Endothelial cell of umbilical vein (primary cell): Measurements from ENCODE around the gene SH3RF3. TPM values are rescaled to one million over a fixed set of nuclear protein-coding genes. Genes with fewer than 3 reads are reported as not detected.

ENCODE experiments used
- BruUV-seq: library from RNA; stranded (reverse); fragments of 400-500 nt; replicated peaks from 2 replicates; lab custom pipeline; 2021; lab: Mats Ljungman, UMichigan
- CTCF ChIA-PET: fragments of 300-600, 350-600 bp; sonication (Branson Sonifier 250); formaldehyde crosslinking; loops from one replicate; lab custom pipeline; 2021; ENCODE audit warnings: antibody characterized with exemption, inconsistent platforms; lab: Charles Lee
- POLR2A ChIA-PET: fragments of 300-600, 350-600 bp; sonication (Branson Sonifier 250); formaldehyde crosslinking; loops from one replicate; lab custom pipeline; 2021; ENCODE audit warnings: antibody characterized with exemption, inconsistent platforms; lab: Charles Lee
- DNase-seq: peaks from one replicate; pipeline ENCODE4 v3.0.0-alpha.2; 2011; ENCODE audit warnings: low read depth, low spot score
- FAIRE-seq: peaks from 2 replicates; lab custom pipeline; 2011; peaks lifted over from hg19 to GRCh38; lab: Jason Lieb, UNC
- H2AFZ ChIP-seq: 2 replicates; pipeline ENCODE4 v1.6.0; 2012; ENCODE audit warnings: low read depth, low read length, control low read depth, inconsistent platforms
- H3K27ac ChIP-seq: 2 replicates; pipeline ENCODE4 v1.5.1; 2011; ENCODE audit warnings: low read depth, mild to moderate bottlenecking, control low read depth, low read length, moderate library complexity; ENCODE audit not compliant: insufficient read depth
- H3K27me3 ChIP-seq, 2 experiments: 2 replicates each; pipeline versions ENCODE4 v1.6.0 to v1.6.1; 2011; ENCODE audit warnings: low read length in 2 of 2, mixed read lengths in 1 of 2; ENCODE audit not compliant: control insufficient read depth in 2 of 2, insufficient read depth in 2 of 2
- H3K36me3 ChIP-seq, 2 experiments: 2 replicates in 1 of 2; 3 replicates in 1 of 2; pipeline ENCODE4 v1.5.1; 2011; ENCODE audit warnings: low read length in 2 of 2, mild to moderate bottlenecking in 1 of 2, moderate library complexity in 1 of 2; ENCODE audit not compliant: control insufficient read depth in 2 of 2, insufficient read depth in 2 of 2; ENCODE audit errors: extremely low read depth in 1 of 2
- H3K4me1 ChIP-seq: 3 replicates; pipeline ENCODE4 v1.5.1; 2011; ENCODE audit warnings: mild to moderate bottlenecking, low read length; ENCODE audit not compliant: control insufficient read depth, insufficient read depth; ENCODE audit errors: extremely low read depth
- H3K4me2 ChIP-seq: 2 replicates; pipeline ENCODE4 v1.6.1; 2011; ENCODE audit warnings: low read length, control low read depth, mixed read lengths; ENCODE audit not compliant: insufficient read depth
- H3K4me3 ChIP-seq, 3 experiments: fragments of 200-600 bp in 1 of 3; sonication (generic), shearing (Covaris generic) in 1 of 3; replicated peaks in 1 of 3; 2 replicates each; pipeline ENCODE4 v1.5.1; 2011 to 2016; ENCODE audit warnings: control low read depth in 3 of 3, low read length in 3 of 3, mild to moderate bottlenecking in 2 of 3, inconsistent platforms in 1 of 3, low read depth in 1 of 3, moderate library complexity in 1 of 3; ENCODE audit not compliant: insufficient read depth in 1 of 3
- H3K79me2 ChIP-seq: 2 replicates; pipeline ENCODE4 v1.6.0; 2012; ENCODE audit warnings: low read length, inconsistent platforms; ENCODE audit not compliant: control insufficient read depth, insufficient read depth
- H3K9ac ChIP-seq: replicated peaks from 2 replicates; pipeline ENCODE3; 2011; ENCODE audit warnings: low read length, control low read depth; ENCODE audit not compliant: insufficient read depth; ENCODE audit errors: extremely low read depth
- H3K9me1 ChIP-seq: replicated peaks from 3 replicates; pipeline ENCODE4 v1.6.0; 2011; ENCODE audit warnings: mild to moderate bottlenecking, low read length; ENCODE audit not compliant: control insufficient read depth, insufficient read depth; ENCODE audit errors: extremely low read depth
- H3K9me3 ChIP-seq: replicated peaks from 2 replicates; pipeline ENCODE4 v1.5.1; 2012; ENCODE audit warnings: low read length, inconsistent platforms; ENCODE audit not compliant: control insufficient read depth, insufficient read depth
- H4K20me1 ChIP-seq: replicated peaks from 2 replicates; pipeline ENCODE3; 2011; ENCODE audit warnings: mild to moderate bottlenecking, low read length; ENCODE audit not compliant: control insufficient read depth, insufficient read depth; ENCODE audit errors: extremely low read depth
- CTCF ChIP-seq, 2 donors: IDR thresholded peaks; 1 replicate in 1 of 2; 2 replicates in 1 of 2; pipeline ENCODE4 v1.5.1; 2011; ENCODE audit warnings: low read length in 2 of 2, mild to moderate bottlenecking in 2 of 2, moderate library complexity in 2 of 2, control low read depth in 1 of 2, inconsistent platforms in 1 of 2, low read depth in 1 of 2; ENCODE audit not compliant: insufficient read depth in 1 of 2; ENCODE audit errors: extremely low read depth in 1 of 2
- EZH2 ChIP-seq: IDR thresholded peaks from 2 replicates; pipeline ENCODE4 v1.6.1; 2012; ENCODE audit warnings: borderline replicate concordance, low read depth, mild to moderate bottlenecking, moderate library complexity, low read length, inconsistent platforms; ENCODE audit not compliant: severe bottlenecking
- FOS ChIP-seq: IDR thresholded peaks from 2 replicates; pipeline ENCODE4 v1.6.1; 2011; ENCODE audit warnings: mild to moderate bottlenecking, low read length, moderate library complexity, borderline replicate concordance; ENCODE audit not compliant: insufficient read depth
- GATA2 ChIP-seq: IDR thresholded peaks from 2 replicates; pipeline ENCODE4 v1.7.0; 2011; ENCODE audit warnings: low read depth, mild to moderate bottlenecking, moderate library complexity, mixed read lengths, low read length; ENCODE audit not compliant: insufficient read length, insufficient read depth
- JUN ChIP-seq: IDR thresholded peaks from 2 replicates; pipeline ENCODE4 v1.6.1; 2011; ENCODE audit warnings: borderline replicate concordance, low read depth; ENCODE audit not compliant: insufficient read length, insufficient read depth
- MAX ChIP-seq: IDR thresholded peaks from 2 replicates; pipeline ENCODE4 v1.6.1; 2011; ENCODE audit not compliant: insufficient read depth, insufficient read length
- MYC ChIP-seq: IDR thresholded peaks from one replicate; pipeline ENCODE4 v1.6.1; 2011; ENCODE audit warnings: mild to moderate bottlenecking, low read depth, low read length
- POLR2A ChIP-seq: IDR thresholded peaks from 2 replicates; pipeline ENCODE4 v1.6.1; 2012; ENCODE audit warnings: low read depth, mild to moderate bottlenecking, control low read depth, low read length
- POLR2AphosphoS5 ChIP-seq: IDR thresholded peaks from 2 replicates; pipeline ENCODE4 v1.6.1; 2012; ENCODE audit warnings: low read depth, mild to moderate bottlenecking, control low read depth, low read length, moderate library complexity; ENCODE audit not compliant: insufficient read depth
- dilution Hi-C: fragments of 300-500 bp; cut with MboI; formaldehyde crosslinking; loops from one replicate; pipeline ENCODE4 v1.15.0; 2019; ENCODE audit warnings: low sequenced_read_pairs; ENCODE audit not compliant: extremely low pct_ligation_motif_present
- intact Hi-C: fragments of 100-400 bp; cut with micrococcal nuclease; formaldehyde crosslinking; loops from one replicate; pipeline ENCODE4 v1.10.0; 2022
- polyA plus RNA-seq, 4 experiments: library from polyadenylated mRNA; depleted of rRNA in 3 of 4; stranded (reverse) in 3 of 4; unstranded in 1 of 4; fragments of >200 nt; gene quantifications; 2 replicates each; pipeline versions ENCODE4 v1.2.1 to v1.2.3, GENCODE V29; 2011 to 2012; ENCODE audit warnings: missing spikeins in 1 of 4
- total RNA-seq: library from RNA; stranded (reverse); gene quantifications from 2 replicates; pipeline ENCODE4 v1.2.3, GENCODE V29; 2021

The SH3RF3 gene
- total and polyA plus RNA-seq, 2 donors (not counting 3 experiments of a cell fraction or from before 2014, with no cell fraction given): 3.8 to 14.7 TPM

GRCh38 chr2:109498906-109499305, 369.9 kb downstream of the SH3RF3 start:
- DNase-seq (no peak), FAIRE-seq (no peak)
- no peaks in the 10 kb centered on the region for H3K36me3 ChIP-seq
- no peak overlapping the region for H3K4me2 ChIP-seq
- no peak for TF ChIP-seq MYC
- no peak for TF ChIP-seq CTCF (IDR thresholded peaks at IDR 0.05; ENCODE audit: extremely low read depth in 1 of 2, insufficient read depth in 1 of 2, low read depth in 1 of 2, low read length in 2 of 2)
- TF ChIP-seq FOS: no peak
- no peak for TF ChIP-seq JUN
- TF ChIP-seq MAX: no peak
- TF ChIP-seq POLR2AphosphoS5: no peak
- no peak for TF ChIP-seq GATA2
- no peak for TF ChIP-seq EZH2
- TF ChIP-seq POLR2A: no peak
- dilution Hi-C loops: no loop called here
- H3K4me1 ChIP-seq: peaks cover 19% of the 10 kb centered on the region
- no TSS peak for BruUV-seq
- intact Hi-C loops: loop anchor here (5.0 kb wide), 1 partner anchor 167 kb away; no protein-coding TSS in a partner anchor
- CTCF ChIA-PET: interaction anchor here (3.5 kb wide), 1 partner anchor 11 kb away, joined by 30 read pairs; no protein-coding TSS in a partner anchor
- no peaks in the 10 kb centered on the region for H3K79me2 ChIP-seq
- H3K9me3 ChIP-seq: no peaks in the 10 kb centered on the region
- no peak overlapping the region for H3K27ac ChIP-seq
- H3K9ac ChIP-seq: no peak overlapping the region
- no peaks in the 10 kb centered on the region for H4K20me1 ChIP-seq
- H3K4me3 ChIP-seq: no peak overlapping the region
- POLR2A ChIA-PET: no interaction called here
- no peaks in the 10 kb centered on the region for H3K27me3 ChIP-seq
- no peaks in the 10 kb centered on the region for H3K9me1 ChIP-seq
- H2AFZ ChIP-seq: no peak overlapping the region
